CD4-positive, alpha-beta T cell treated with Interferon alpha-2 for 1 hour (primary cell): Measurements from ENCODE around the gene EIPR1.
"Not testable (repeated sequence)": the region's sequence is repeated elsewhere in the genome, so short reads cannot be mapped to it uniquely, and the experiment has no call there.

Source experiments
- DNase-seq, 2 donors: peaks; one replicate each; pipeline ENCODE4 v3.0.0-alpha.2; 2020 to 2022

EIPR1 gene

GRCh38 chr2:3204031-3204821, 173.4 kb downstream of the EIPR1 start:
- no peak for DNase-seq

DNA sequence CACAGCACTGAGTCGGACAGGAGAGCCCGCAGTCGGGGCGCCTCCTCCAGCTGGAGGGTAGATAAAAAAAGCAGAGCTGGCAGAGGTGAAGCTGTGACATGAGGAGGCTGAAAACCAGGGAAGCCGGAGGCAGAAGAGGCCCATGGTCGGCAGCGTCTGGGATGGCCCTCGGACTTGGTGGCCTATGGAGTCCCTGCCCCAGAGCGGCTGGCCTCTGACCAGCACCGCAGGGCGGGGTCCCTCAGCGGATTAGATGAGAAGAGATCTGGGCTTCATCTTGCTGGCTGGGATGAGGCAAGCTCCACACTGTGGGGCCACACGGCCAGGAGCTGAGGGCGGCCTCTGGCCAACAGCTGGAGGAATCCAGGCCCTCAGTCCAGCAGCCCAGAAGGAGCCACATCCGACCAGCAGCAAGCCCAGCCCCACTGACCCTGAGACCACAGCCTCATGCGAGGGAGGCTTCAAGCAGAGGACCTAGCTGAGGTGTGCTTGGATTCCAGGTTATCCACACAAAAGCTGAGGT, 174.1 kb downstream of the EIPR1 start:
- no peak for DNase-seq

DNA sequence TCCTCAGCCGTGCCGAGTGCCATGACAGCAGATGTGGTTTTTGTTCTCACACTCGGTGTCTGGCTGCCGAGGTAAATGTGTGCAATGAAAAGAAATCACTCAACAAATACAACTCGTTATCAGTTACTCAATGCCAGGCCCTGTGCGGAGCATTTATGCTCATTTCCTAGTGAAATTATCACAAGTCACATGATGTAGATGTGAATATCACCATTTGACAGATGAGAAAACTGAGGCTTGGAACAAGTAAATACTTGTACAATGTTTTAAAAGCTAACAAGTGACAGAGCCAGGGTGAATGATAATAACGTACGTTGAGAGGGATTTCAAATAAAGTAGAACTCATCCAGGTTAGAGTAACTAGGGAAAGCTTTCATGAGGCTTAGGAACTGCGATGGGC, 174.7 kb downstream of the EIPR1 start:
- no peak for DNase-seq

DNA sequence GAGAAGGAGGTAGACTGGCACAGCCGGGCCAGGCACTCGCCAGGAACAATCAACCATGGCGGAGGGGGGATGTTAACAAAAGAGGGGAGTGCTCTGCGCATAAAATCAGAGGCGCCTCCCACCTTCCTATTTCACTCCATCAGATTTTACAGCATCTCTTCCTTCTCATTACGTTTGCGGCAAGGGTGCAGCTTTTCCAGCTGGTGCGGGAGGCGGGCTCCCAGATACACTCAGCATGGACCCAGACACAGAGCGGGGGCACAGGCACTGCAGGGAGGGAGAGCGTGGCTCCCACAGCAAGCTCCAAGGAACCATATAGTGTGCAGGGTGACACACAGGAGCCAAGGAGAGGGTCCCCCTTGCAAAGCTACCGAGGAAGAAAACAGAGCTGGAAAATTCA, 176.3 kb downstream of the EIPR1 start:
- DNase-seq, result no peak

DNA sequence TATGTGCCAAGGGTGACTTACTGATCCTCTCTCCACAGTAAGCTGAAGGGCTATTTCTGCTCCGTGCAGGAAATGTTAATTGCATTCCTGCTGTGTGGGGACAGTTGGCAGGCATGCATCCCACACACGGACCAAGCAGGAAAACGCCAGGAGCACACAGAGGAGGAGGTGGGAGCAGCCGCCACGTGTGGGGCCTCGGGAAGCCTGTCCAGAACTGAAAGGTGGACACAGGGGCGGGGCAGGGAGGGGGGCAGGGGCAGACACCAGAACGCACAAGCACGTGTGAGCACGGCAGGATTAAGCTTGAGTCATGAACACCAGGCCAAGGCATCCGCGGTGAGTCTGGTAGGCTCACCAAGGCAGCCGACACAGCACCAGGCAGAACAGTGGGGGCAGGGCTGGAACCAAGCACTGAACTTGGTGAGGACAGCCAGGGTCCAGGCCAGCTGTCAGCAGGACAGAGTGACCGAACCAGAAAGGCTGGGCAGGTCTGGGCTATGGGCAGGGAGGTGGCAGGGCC, 177.1 kb downstream of the EIPR1 start:
- DNase-seq, result no peak

DNA sequence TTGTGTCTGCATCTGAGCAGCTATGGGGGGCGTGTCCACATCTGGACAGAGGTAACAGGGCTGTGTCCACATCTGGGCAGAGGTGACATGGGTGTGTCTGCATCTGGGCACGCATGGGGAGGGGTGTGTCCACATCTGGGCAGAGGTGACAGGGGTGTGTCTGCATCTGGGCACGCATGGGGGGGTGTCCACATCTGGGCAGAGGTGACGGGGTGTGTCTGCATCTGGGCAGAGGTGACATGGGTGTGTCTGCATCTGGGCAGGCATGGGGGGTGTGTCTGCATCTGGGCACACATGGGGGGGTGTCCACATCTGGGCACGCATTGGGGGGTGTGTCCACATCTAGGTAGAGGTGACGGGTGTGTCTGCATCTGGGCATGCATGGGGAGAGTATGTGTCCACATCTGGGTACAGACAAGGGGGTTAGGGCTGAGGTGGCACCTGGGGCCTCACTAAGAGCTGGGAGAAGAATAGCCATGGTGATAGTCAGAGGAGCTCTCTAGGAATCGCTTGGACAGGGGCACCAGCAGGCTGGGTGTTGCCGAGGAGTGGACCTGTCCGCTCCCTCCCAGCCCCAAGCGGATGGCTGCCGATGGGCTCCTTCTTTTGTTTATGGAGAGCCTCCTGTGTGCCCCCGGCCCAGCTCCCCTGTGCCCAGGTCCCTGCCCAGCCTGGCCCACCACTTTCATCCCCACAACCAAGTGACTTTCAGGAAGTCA, 177.8 kb downstream of the EIPR1 start:
- no peak for DNase-seq

GRCh38 chr2:3198671-3199192, 178.9 kb downstream of the EIPR1 start:
- not testable (repeated sequence) for DNase-seq

- DNase-seq, result peak in 1 of 2 donors; percentile 20
These were observed 179.5 kb downstream of the EIPR1 start for GRCh38 chr2:3198119-3198518.

DNA sequence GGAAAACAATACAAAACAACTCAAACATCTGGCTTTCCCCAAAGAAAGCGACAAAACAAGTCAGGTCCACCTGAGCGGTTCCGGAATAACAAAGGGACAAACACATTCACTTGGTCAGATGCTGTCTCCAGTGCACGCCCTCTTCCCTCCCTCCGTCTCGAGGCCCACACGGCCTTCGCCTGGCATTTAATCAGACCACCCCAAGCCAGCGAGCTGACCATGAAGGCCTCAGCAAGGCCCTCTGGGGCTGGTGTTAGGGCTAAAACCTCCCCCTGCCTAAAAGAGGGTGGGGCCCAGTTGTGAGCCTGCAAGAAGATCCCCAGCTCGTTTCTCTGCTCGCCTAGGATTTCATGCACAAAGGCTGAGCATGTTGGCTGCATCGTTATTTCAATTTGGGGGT, 180.3 kb downstream of the EIPR1 start:
- DNase-seq, result no peak

DNA sequence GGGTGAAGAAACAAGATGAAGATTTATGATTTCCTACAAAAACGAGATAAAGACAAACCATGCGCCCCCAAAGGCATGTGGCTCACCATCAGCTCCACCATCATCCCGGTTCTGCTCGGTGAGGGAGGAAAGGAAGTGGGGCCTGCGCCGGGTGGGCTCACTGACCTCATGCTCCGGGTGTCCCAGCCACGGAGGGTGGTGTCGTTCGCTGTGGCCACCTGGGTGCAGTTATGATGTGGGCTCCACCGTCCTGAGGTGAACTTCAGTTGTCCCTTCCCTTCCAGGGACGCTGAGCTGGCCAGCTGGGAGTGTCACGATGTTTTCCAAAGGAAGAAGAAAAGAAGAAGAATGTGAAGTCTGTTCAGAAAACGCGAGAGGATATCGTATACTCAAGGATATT, 180.9 kb downstream of the EIPR1 start:
- DNase-seq, result no peak

GRCh38 chr2:3195641-3196476, 181.8 kb downstream of the EIPR1 start:
- DNase-seq, result no peak

DNA sequence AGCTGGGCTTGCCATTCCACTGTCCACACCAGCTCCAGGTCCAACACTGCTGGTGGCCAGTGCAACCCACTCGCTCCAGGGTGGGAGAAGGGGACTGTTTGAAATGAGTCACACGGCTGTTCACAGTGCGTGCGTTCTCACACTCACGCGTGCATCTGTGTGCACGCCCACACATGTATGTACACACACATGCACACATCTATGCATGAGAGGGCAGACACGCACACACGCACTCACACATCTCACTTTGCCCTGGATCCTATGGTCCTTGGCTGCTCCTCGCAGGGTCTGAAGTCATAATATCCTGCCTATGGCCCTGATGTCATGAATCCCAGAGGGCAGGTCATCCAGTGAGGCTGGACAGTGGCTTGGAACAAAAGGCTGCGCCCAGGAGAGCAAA, 182.8 kb downstream of the EIPR1 start:
- no peak for DNase-seq

DNA sequence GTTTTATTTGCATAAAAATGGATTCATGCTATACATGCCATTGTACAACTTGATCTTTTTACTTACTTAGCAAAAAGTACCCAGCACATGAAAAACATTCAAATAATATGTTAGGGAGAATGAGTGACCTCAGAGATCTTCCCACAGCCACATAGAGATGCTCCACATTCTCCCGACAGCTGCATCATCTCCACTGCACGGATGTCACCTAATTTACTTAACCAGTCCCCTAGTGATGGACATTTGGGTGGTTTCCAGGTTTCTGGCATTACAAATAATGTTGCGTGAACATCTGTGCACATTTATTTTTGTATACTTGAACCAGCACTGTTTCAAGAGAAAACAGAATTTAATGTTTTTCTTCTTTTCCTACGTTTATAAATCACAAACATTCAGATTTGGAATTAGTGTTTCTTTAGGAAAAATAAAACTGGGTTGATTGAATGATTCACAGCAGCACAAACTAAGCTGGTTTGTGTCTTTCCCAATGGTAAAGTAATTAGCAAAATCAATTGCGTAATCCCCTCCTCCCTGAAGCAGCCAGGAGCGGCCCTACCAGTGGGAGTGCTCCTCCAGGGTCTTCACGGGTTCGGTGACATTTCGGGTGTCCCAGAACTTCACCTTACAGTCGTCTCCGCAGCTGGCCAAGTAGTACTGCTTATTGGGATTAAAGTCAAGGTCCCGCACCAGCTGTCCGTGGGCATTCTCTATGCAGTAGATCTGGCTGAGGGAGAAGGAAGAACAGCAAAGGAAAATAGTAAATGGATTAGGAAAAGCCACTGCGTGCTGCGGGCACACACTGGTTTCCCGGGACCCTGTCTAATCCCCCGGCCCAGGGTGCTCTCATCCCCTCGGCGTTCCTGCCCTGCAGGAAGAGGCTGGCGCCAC, 183.9 kb downstream of the EIPR1 start:
- no peak for DNase-seq

GRCh38 chr2:3192920-3193319, 184.7 kb downstream of the EIPR1 start:
- no peak for DNase-seq

GRCh38 chr2:3192281-3192818, 185.3 kb downstream of the EIPR1 start:
- DNase-seq, result no peak

GRCh38 chr2:3189961-3190360, 187.7 kb downstream of the EIPR1 start:
- no peak for DNase-seq

DNA sequence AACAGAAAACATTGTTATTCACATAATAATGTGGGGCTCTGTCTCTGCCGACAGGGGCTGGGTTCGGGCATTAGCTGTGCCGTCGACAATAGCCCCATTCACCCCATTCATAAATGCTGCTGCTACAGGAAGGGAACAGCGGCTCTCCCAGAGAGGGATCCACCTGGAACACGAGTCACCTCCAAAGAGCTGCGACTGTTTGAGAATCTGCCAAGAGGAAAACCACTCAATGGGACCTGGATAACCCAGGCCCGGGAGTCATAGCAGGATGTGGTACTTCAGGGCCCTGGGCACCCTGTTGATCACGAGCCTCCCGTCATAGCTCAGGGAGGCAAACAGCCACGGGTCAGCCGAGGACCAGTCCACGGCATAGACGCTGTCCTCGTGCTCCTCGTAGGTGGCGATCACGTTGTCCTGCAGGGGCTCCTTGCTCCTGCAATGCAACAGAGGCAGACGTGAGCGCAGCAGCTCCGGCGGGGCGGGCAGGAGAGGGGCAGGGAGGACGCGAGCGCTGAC, 188.5 kb downstream of the EIPR1 start:
- DNase-seq, result no peak

- DNase-seq, result no peak
These were observed 189.1 kb downstream of the EIPR1 start for GRCh38 chr2:3188405-3188946.

DNA sequence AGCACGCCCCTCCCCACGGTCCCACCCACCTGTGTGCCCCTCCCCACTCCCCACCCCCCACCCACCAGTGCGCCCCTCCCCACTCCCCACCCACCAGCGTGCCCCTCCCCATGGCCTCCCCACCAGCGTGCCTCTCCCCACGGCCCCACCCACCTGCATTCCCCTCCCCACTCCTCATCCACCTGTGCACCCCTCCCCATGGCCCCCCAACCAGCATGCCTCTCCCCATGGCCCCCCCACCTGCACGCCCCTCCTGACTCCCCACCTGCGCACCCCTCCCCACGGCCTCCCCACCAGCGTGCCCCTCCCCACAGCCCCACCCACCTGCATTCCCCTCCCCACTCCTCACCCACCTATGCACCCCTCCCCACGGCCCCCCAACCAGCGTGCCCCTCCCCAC, 190.2 kb downstream of the EIPR1 start:
- no peak for DNase-seq

DNA sequence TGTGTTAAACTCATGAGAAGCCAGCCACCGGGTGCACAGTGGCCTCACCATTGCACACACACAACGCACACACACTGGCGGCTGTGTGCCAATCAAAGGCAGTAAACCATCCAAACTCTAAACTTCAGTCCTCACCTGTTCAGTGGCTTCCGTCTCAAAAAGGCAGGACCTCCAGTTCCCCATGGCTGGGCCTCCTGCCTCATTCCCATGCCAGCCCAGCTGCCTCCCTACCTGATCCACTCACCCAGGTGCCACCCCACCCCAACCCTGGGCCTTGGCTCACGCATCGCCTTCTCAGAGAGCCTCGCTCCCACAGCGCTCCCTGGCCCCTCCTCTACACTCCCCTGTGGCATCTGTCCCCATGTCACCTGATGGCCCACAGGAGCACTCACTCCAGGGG, 190.9 kb downstream of the EIPR1 start:
- no peak for DNase-seq

GRCh38 chr2:3185910-3186309, 191.7 kb downstream of the EIPR1 start:
- no peak for DNase-seq
